ENCODE measurements around the gene COA1.

- TF ChIP-seq, protein P1, sequence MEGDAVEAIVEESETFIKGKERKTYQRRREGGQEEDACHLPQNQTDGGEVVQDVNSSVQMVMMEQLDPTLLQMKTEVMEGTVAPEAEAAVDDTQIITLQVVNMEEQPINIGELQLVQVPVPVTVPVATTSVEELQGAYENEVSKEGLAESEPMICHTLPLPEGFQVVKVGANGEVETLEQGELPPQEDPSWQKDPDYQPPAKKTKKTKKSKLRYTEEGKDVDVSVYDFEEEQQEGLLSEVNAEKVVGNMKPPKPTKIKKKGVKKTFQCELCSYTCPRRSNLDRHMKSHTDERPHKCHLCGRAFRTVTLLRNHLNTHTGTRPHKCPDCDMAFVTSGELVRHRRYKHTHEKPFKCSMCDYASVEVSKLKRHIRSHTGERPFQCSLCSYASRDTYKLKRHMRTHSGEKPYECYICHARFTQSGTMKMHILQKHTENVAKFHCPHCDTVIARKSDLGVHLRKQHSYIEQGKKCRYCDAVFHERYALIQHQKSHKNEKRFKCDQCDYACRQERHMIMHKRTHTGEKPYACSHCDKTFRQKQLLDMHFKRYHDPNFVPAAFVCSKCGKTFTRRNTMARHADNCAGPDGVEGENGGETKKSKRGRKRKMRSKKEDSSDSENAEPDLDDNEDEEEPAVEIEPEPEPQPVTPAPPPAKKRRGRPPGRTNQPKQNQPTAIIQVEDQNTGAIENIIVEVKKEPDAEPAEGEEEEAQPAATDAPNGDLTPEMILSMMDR (IDR thresholded peaks at IDR 0.05; ENCODE audit: extremely low read depth in 1 of 2, insufficient read depth in 1 of 2, low read depth in 1 of 2, low read length in 2 of 2): no peak
- TF ChIP-seq, protein P2, sequence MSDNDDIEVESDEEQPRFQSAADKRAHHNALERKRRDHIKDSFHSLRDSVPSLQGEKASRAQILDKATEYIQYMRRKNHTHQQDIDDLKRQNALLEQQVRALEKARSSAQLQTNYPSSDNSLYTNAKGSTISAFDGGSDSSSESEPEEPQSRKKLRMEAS (IDR thresholded peaks at IDR 0.05; ENCODE audit: insufficient read depth, insufficient read length): no peak
- no peak for TF ChIP-seq POLR2A (IDR thresholded peaks at IDR 0.05; ENCODE audit: low read depth, low read length)
Observed at GRCh38 chr7:43600056-43600455, 129.3 kb downstream of the COA1 start.
